ENCODE results near the gene PEX5L.
"Not testable (repeated sequence)": the region's sequence is repeated elsewhere in the genome, so short reads cannot be mapped to it uniquely, and the experiment has no call there.

The PEX5L gene

GRCh38 chr3:179829401-179829800, 207.3 kb downstream of the PEX5L start:
- DNase-seq = no peak

GRCh38 chr3:179828738-179829137, 208.0 kb downstream of the PEX5L start:
- DNase-seq = no peak

- DNase-seq = no peak
These were observed 210.5 kb downstream of the PEX5L start for GRCh38 chr3:179826247-179826637.

- DNase-seq = no peak
These were observed 211.1 kb downstream of the PEX5L start for GRCh38 chr3:179825527-179826246.

- no peak for DNase-seq
These were observed 214.4 kb downstream of the PEX5L start for GRCh38 chr3:179822296-179822695.

GRCh38 chr3:179819379-179819778, 217.4 kb downstream of the PEX5L start:
- DNase-seq = no peak

- DNase-seq = no peak
These were observed 224.7 kb downstream of the PEX5L start for GRCh38 chr3:179812096-179812382.

- no peak for DNase-seq
These were observed 225.2 kb downstream of the PEX5L start for GRCh38 chr3:179811321-179812095.

GRCh38 chr3:179809639-179810038, 227.1 kb downstream of the PEX5L start:
- no peak for DNase-seq

GRCh38 chr3:179807588-179807987, 229.1 kb downstream of the PEX5L start:
- DNase-seq = no peak

- DNase-seq = no peak
These were observed 230.6 kb downstream of the PEX5L start for GRCh38 chr3:179806177-179806576.

- no peak for DNase-seq
These were observed 234.9 kb downstream of the PEX5L start for GRCh38 chr3:179801856-179802255.

- DNase-seq = no peak
These were observed 235.5 kb downstream of the PEX5L start for GRCh38 chr3:179801263-179801662.

- no peak for DNase-seq
These were observed 239.5 kb downstream of the PEX5L start for GRCh38 chr3:179797192-179797591.

GRCh38 chr3:179796421-179796820, 240.3 kb downstream of the PEX5L start:
- no peak for DNase-seq

GRCh38 chr3:179794355-179794754, 242.4 kb downstream of the PEX5L start:
- no peak for DNase-seq

- no peak for DNase-seq
These were observed 244.9 kb downstream of the PEX5L start for GRCh38 chr3:179791793-179792192.

GRCh38 chr3:179788996-179789395, 247.7 kb downstream of the PEX5L start:
- no peak for DNase-seq

GRCh38 chr3:179782841-179783240, 253.9 kb downstream of the PEX5L start:
- not testable (repeated sequence) for DNase-seq

GRCh38 chr3:179775416-179776122, 261.2 kb downstream of the PEX5L start:
- DNase-seq = no peak

- no peak for DNase-seq
These were observed 264.4 kb downstream of the PEX5L start for GRCh38 chr3:179772297-179772696.

- DNase-seq = no peak
These were observed 264.9 kb downstream of the PEX5L start for GRCh38 chr3:179771797-179772196.

- no peak for DNase-seq
These were observed 267.1 kb downstream of the PEX5L start for GRCh38 chr3:179769411-179770247.
